B cell (primary cell): ENCODE results near the gene TMEM134. TPM values are rescaled to one million over a fixed set of nuclear protein-coding genes. Genes with fewer than 3 reads are reported as not detected.
A peak's percentile ranks its signal among the peaks of the same experiment; 100 is the strongest.

Source experiments
- ATAC-seq: fragments of 200-7000 bp; cut with Tn5 transposase; one replicate; pipeline ENCODE4 v1.10.0; 2021; ENCODE audit warnings: low read depth, mild to moderate bottlenecking, moderate number of reproducible peaks, moderate library complexity
- CTCF ChIA-PET: fragments of 350-600 bp; sonication (Branson Sonifier 250); formaldehyde crosslinking; loops from one replicate; lab custom pipeline; 2021; ENCODE audit warnings: antibody characterized with exemption, inconsistent platforms; lab: Charles Lee
- POLR2A ChIA-PET: fragments of 350-600 bp; sonication (Branson Sonifier 250); formaldehyde crosslinking; loops from one replicate; lab custom pipeline; 2021; ENCODE audit warnings: antibody characterized with exemption; lab: Charles Lee
- DNase-seq: peaks from one replicate; pipeline ENCODE4 v3.0.0; 2013
- H2AFZ ChIP-seq: 2 replicates; pipeline ENCODE4 v1.6.1; 2012; ENCODE audit warnings: mild to moderate bottlenecking, low read depth, low read length; ENCODE audit not compliant: insufficient read depth, poor library complexity, severe bottlenecking
- H3K27ac ChIP-seq, 2 donors: 1 replicate in 1 of 2; 2 replicates in 1 of 2; pipeline ENCODE4 v1.5.1; 2012 to 2013; ENCODE audit warnings: low read length in 2 of 2, mild to moderate bottlenecking in 2 of 2, moderate library complexity in 1 of 2
- H3K27me3 ChIP-seq, 4 experiments: fragments of 200-600 bp in 1 of 4; sonication (generic) in 1 of 4; replicated peaks in 1 of 4; 1 replicate in 2 of 4; 2 replicates in 2 of 4; pipeline versions ENCODE4 v1.6.1 to v1.7.0; 2013 to 2016; ENCODE audit warnings: low read length in 3 of 4, mild to moderate bottlenecking in 2 of 4, mixed read lengths in 1 of 4, moderate library complexity in 1 of 4; ENCODE audit not compliant: insufficient read depth in 4 of 4, control insufficient read depth in 3 of 4; ENCODE audit errors: control extremely low read depth in 1 of 4
- H3K36me3 ChIP-seq, 2 experiments: replicated peaks in 1 of 2; 1 replicate in 1 of 2; 2 replicates in 1 of 2; pipeline versions ENCODE4 v1.6.1 to v1.7.1; 2013; ENCODE audit warnings: low read length in 1 of 2; ENCODE audit not compliant: insufficient read depth in 2 of 2, control insufficient read depth in 1 of 2; ENCODE audit errors: control extremely low read depth in 1 of 2, extremely low read depth in 1 of 2
- H3K4me1 ChIP-seq, 2 donors: fragments of 200-600 bp in 1 of 2; sonication (generic) in 1 of 2; 1 replicate in 1 of 2; 2 replicates in 1 of 2; pipeline versions ENCODE4 v1.5.1 to v1.6.1; 2013 to 2017; ENCODE audit warnings: low read length in 2 of 2; ENCODE audit not compliant: control insufficient read depth in 2 of 2, insufficient read depth in 2 of 2
- H3K4me2 ChIP-seq: replicated peaks from 2 replicates; pipeline ENCODE3; 2012; ENCODE audit warnings: mild to moderate bottlenecking, low read depth, low read length; ENCODE audit not compliant: poor library complexity, severe bottlenecking
- H3K4me3 ChIP-seq, 5 experiments: fragments of 200-600 bp in 1 of 5; sonication (generic) in 1 of 5; 1 replicate in 3 of 5; 2 replicates in 2 of 5; pipeline versions ENCODE4 v1.5.1 to v1.7.0; 2011 to 2016; ENCODE audit warnings: low read length in 4 of 5, mild to moderate bottlenecking in 4 of 5, low read depth in 2 of 5, control low read depth in 1 of 5, moderate library complexity in 1 of 5; ENCODE audit not compliant: insufficient read depth in 1 of 5; ENCODE audit errors: control extremely low read depth in 1 of 5, extremely low read depth in 1 of 5
- H3K79me2 ChIP-seq: fragments of 200-600 bp; sonication (generic); one replicate; pipeline ENCODE4 v1.6.0; 2016; ENCODE audit warnings: low read length; ENCODE audit not compliant: control insufficient read depth, insufficient read depth
- H3K9ac ChIP-seq: fragments of 200-600 bp; sonication (generic); 2 replicates; pipeline ENCODE4 v1.6.1; 2017; ENCODE audit warnings: mild to moderate bottlenecking, low read length, moderate library complexity
- H3K9me3 ChIP-seq, 3 donors: one replicate each; pipeline versions ENCODE4 v1.6.1 to v1.7.1; 2013; ENCODE audit warnings: low read length in 2 of 3; ENCODE audit not compliant: control insufficient read depth in 2 of 3, insufficient read depth in 1 of 3; ENCODE audit errors: control extremely low read depth in 1 of 3
- H4K20me1 ChIP-seq: 2 replicates; pipeline ENCODE4 v1.6.0; 2012; ENCODE audit warnings: mild to moderate bottlenecking, low read length; ENCODE audit not compliant: insufficient read depth, control insufficient read depth, poor library complexity, severe bottlenecking
- H3K27ac Mint-ChIP-seq: one replicate; pipeline ENCODE4 v1.8.0; 2021; ENCODE audit warnings: mixed read lengths
- H3K27me3 Mint-ChIP-seq: one replicate; pipeline ENCODE4 v1.8.0; 2021; ENCODE audit warnings: mixed read lengths
- H3K4me1 Mint-ChIP-seq: one replicate; pipeline ENCODE4 v1.8.0; 2021; ENCODE audit warnings: mixed read lengths
- H3K4me3 Mint-ChIP-seq: one replicate; pipeline ENCODE4 v1.8.0; 2021; ENCODE audit warnings: mixed read lengths
- H3K9me3 Mint-ChIP-seq: one replicate; pipeline ENCODE4 v1.8.0; 2022; ENCODE audit warnings: mixed read lengths; ENCODE audit not compliant: insufficient read depth
- CTCF ChIP-seq: fragments of 200-600 bp; IDR thresholded peaks from one replicate; pipeline ENCODE4 v1.8.0; 2022; ENCODE audit warnings: antibody characterized with exemption, mild to moderate bottlenecking
- EZH2 ChIP-seq: IDR thresholded peaks from 2 replicates; pipeline ENCODE4 v1.6.1; 2012; ENCODE audit warnings: borderline replicate concordance, low read depth, mild to moderate bottlenecking, moderate library complexity, low read length; ENCODE audit not compliant: insufficient read depth, poor library complexity, severe bottlenecking
- WGBS: methylation state at CpG from one replicate; pipeline ENCODE4 v1.1.5; 2013; ENCODE audit warnings: missing lambda C conversion rate; ENCODE audit not compliant: insufficient coverage; 5-methylcytosine and 5-hydroxymethylcytosine counted together
- intact Hi-C: fragments of 100-400 bp; cut with micrococcal nuclease; formaldehyde crosslinking; loops from one replicate; pipeline ENCODE4 v1.10.0; 2022
- polyA plus RNA-seq: library from polyadenylated mRNA; depleted of rRNA; stranded (reverse); fragments of >200 nt; gene quantifications from 2 replicates; pipeline ENCODE4 v1.2.3, GENCODE V29; 2012
- total RNA-seq, 2 donors: library from RNA; stranded (reverse); fragments of 120-200 nt in 1 of 2; gene quantifications; 1 replicate in 1 of 2; 2 replicates in 1 of 2; pipeline versions ENCODE4 v1.2.3 to v1.2.4, GENCODE V29; 2013 to 2022

The TMEM134 gene
- total and polyA plus RNA-seq, 2 donors (not counting 1 experiment from before 2014, with no cell fraction given), result 167 to 197 TPM

GRCh38 chr11:67465189-67465510 lies 3.9 kb downstream of the TMEM134 start:
- DNase-seq (no peak), ATAC-seq (no peak)
- ChIA-PET POLR2A (interaction anchor here (0.6 to 10.4 kb wide), 22 partner anchors 11 to 844 kb away, joined by 3 to 215 read pairs (median 4); partner anchors contain the start of genes AIP, CLCF1, CORO1B and PITPNM1), CTCF (interaction anchor here (0.6 to 1.8 kb wide), 7 partner anchors 18 to 164 kb away, joined by 3 to 9 read pairs (median 4); partner anchors contain the start of genes AIP, PPP1CA and PTPRCAP)
- H3K27ac ChIP-seq, result peak overlapping the region; percentile 82 to 94
- no peaks in the 10 kb centered on the region for H3K27me3 ChIP-seq
- H4K20me1 ChIP-seq, result peaks cover 10% of the 10 kb centered on the region
- H3K79me2 ChIP-seq, result peaks cover 57% of the 10 kb centered on the region
- Mint-ChIP-seq H3K4me3 (peak overlapping the region; percentile 89), H3K27ac (peak overlapping the region; percentile 97), H3K4me1 (peaks cover 61% of the 10 kb centered on the region), H3K9me3 (no peaks in the 10 kb centered on the region), H3K27me3 (no peaks in the 10 kb centered on the region)
- peak overlapping the region; percentile 91 for H3K9ac ChIP-seq
- WGBS, result 83% methylated on average over 3 of the region's 3 CpGs
- TF ChIP-seq CTCF (no peak), EZH2 (no peak)
- H3K4me1 ChIP-seq, result peaks cover 54 to 90% of the 10 kb centered on the region in 2 donors
- H3K9me3 ChIP-seq, result peaks cover 0 to 12% (median 0%) of the 10 kb centered on the region in 3 donors
- intact Hi-C loops, result no loop called here
- peak overlapping the region; percentile 83 for H2AFZ ChIP-seq
- peaks cover 2 to 9% of the 10 kb centered on the region in 2 experiments for H3K36me3 ChIP-seq
- H3K4me2 ChIP-seq, result peak overlapping the region; percentile 97
- peak overlapping the region; percentile 70 to 78 (median 75) for H3K4me3 ChIP-seq
